Epithelial cell of esophagus (primary cell): ENCODE results near the gene ZNF584.

Source experiments
- DNase-seq: peaks from one replicate; pipeline ENCODE4 v3.0.0; 2010; ENCODE audit warnings: low read depth
- H3K4me3 ChIP-seq: 2 replicates; pipeline ENCODE4 v1.5.1; 2011; ENCODE audit warnings: mild to moderate bottlenecking, low read length, control low read depth
- TF ChIP-seq, protein P1 (sequence below): IDR thresholded peaks from 2 replicates; pipeline ENCODE4 v1.5.1; 2011; ENCODE audit warnings: low read depth, mild to moderate bottlenecking, low read length, control low read depth, inconsistent platforms; ENCODE audit not compliant: insufficient read depth; ENCODE audit errors: missing control alignments

ZNF584 gene

GRCh38 chr19:58386576-58387337 is 21.7 kb upstream of the ZNF584 start, which contains the start of gene RPS5:
Gene RPS5 (plus strand): TSS chr19:58387269. CDS start chr19:58388138, 869 bp downstream.
- peak; percentile 98 for DNase-seq
- peak within 1 kb of the TSS; percentile 100 for H3K4me3 ChIP-seq
- TF ChIP-seq, protein P1, sequence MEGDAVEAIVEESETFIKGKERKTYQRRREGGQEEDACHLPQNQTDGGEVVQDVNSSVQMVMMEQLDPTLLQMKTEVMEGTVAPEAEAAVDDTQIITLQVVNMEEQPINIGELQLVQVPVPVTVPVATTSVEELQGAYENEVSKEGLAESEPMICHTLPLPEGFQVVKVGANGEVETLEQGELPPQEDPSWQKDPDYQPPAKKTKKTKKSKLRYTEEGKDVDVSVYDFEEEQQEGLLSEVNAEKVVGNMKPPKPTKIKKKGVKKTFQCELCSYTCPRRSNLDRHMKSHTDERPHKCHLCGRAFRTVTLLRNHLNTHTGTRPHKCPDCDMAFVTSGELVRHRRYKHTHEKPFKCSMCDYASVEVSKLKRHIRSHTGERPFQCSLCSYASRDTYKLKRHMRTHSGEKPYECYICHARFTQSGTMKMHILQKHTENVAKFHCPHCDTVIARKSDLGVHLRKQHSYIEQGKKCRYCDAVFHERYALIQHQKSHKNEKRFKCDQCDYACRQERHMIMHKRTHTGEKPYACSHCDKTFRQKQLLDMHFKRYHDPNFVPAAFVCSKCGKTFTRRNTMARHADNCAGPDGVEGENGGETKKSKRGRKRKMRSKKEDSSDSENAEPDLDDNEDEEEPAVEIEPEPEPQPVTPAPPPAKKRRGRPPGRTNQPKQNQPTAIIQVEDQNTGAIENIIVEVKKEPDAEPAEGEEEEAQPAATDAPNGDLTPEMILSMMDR: no peak

GRCh38 chr19:58387338-58388174 is 20.9 kb upstream of the ZNF584 start:
- peak overlapping the region; percentile 100 for H3K4me3 ChIP-seq
- DNase-seq: no peak
- TF ChIP-seq, protein P1: no peak

GRCh38 chr19:58388175-58388526 is 20.3 kb upstream of the ZNF584 start:
- H3K4me3 ChIP-seq: peak overlapping the region; percentile 100
- no peak for DNase-seq
- TF ChIP-seq, protein P1: no peak

DNA sequence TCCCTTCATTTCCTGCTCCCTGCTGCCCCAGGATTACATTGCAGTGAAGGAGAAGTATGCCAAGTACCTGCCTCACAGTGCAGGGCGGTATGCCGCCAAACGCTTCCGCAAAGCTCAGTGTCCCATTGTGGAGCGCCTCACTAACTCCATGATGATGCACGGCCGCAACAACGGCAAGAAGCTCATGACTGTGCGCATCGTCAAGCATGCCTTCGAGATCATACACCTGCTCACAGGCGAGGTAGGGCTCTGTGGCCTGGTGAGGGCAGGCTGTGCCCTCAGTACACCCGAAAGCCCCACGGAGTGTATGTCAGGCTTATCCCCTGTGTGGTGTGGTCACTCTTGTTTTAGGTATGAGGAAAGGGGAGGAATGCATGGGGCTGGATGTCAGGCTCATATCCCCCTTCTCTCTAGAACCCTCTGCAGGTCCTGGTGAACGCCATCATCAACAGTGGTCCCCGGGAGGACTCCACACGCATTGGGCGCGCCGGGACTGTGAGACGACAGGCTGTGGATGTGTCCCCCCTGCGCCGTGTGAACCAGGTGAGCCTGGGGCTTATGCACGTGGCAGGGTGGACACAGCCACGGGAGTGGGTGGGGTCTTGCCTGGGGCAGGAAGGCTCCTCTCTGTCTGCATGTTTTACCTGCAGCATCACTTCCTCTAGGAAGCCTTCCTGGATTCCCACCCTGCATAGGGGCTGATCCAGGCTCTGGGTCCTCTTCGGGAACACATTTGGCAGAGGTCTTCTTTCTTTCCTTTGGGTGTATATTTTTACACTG is 15.3 kb upstream of the ZNF584 start:
- H3K4me3 ChIP-seq: no peak overlapping the region
- TF ChIP-seq, protein P1: no peak
- DNase-seq: no peak

GRCh38 chr19:58393725-58394033 is 14.8 kb upstream of the ZNF584 start:
- DNase-seq: no peak
- no peak overlapping the region for H3K4me3 ChIP-seq
- TF ChIP-seq, protein P1: no peak

GRCh38 chr19:58394821-58395219 is 13.6 kb upstream of the ZNF584 start:
- DNase-seq: peak; percentile 54
- H3K4me3 ChIP-seq: no peak overlapping the region
- TF ChIP-seq, protein P1: no peak
